Caco-2 (cell line): ENCODE measurements around the gene PCED1B. TPM values are rescaled to one million over a fixed set of nuclear protein-coding genes. Genes with fewer than 3 reads are reported as not detected.
"Not testable (repeated sequence)": the region's sequence is repeated elsewhere in the genome, so short reads cannot be mapped to it uniquely, and the experiment has no call there.

Experiments used
- BruUV-seq: library from RNA; stranded (reverse); fragments of 400-500 nt; replicated peaks from 2 replicates; lab custom pipeline; 2021; lab: Mats Ljungman, UMichigan
- CTCF ChIA-PET: fragments of 300-600 bp; sonication (Branson Sonifier 250); formaldehyde crosslinking; loops from one replicate; lab custom pipeline; 2022; ENCODE audit warnings: antibody characterized with exemption; lab: Charles Lee
- POLR2A ChIA-PET: fragments of 300-600 bp; sonication (Branson Sonifier 250); formaldehyde crosslinking; loops from one replicate; lab custom pipeline; 2022; ENCODE audit warnings: antibody characterized with exemption; lab: Charles Lee
- DNase-seq, 2 experiments: peaks; one replicate each; pipeline versions ENCODE4 v3.0.0 to v3.0.0-alpha.2; 2020 to 2022
- H3K27me3 ChIP-seq: replicated peaks from 2 replicates; pipeline ENCODE4 v1.6.0; 2011; ENCODE audit warnings: low read length; ENCODE audit not compliant: control insufficient read depth, insufficient read depth
- H3K36me3 ChIP-seq: 2 replicates; pipeline ENCODE4 v1.5.1; 2011; ENCODE audit warnings: low read length; ENCODE audit not compliant: control insufficient read depth, insufficient read depth
- H3K4me1 ChIP-seq: fragments of 250-450 bp; sonication (Bioruptor Pico); 2 replicates; pipeline ENCODE4 v1.5.1; 2020; ENCODE audit warnings: mild to moderate bottlenecking
- H3K4me3 ChIP-seq: 2 replicates; pipeline ENCODE4 v1.5.1; 2011; ENCODE audit warnings: low read depth, mild to moderate bottlenecking, control low read depth, low read length
- H3K9me3 ChIP-seq: fragments of 250-450 bp; sonication (Bioruptor Pico); 2 replicates; pipeline ENCODE4 v1.5.1; 2020; ENCODE audit warnings: mild to moderate bottlenecking, moderate library complexity
- H3K27ac Mint-ChIP-seq: one replicate; pipeline ENCODE4 v1.8.0; 2022; ENCODE audit warnings: mixed read lengths; ENCODE audit not compliant: unreplicated experiment
- H3K27me3 Mint-ChIP-seq: one replicate; pipeline ENCODE4 v1.8.0; 2022; ENCODE audit warnings: mixed read lengths; ENCODE audit not compliant: insufficient read depth, unreplicated experiment
- H3K36me3 Mint-ChIP-seq: one replicate; pipeline ENCODE4 v1.8.0; 2022; ENCODE audit warnings: mild to moderate bottlenecking, mixed read lengths; ENCODE audit not compliant: insufficient read depth, unreplicated experiment
- H3K4me1 Mint-ChIP-seq: one replicate; pipeline ENCODE4 v1.8.0; 2022; ENCODE audit warnings: low read depth, mixed read lengths; ENCODE audit not compliant: unreplicated experiment
- H3K4me3 Mint-ChIP-seq: one replicate; pipeline ENCODE4 v1.8.0; 2022; ENCODE audit warnings: mild to moderate bottlenecking, moderate library complexity, mixed read lengths; ENCODE audit not compliant: unreplicated experiment
- H3K9me3 Mint-ChIP-seq: one replicate; pipeline ENCODE4 v1.8.0; 2022; ENCODE audit warnings: mixed read lengths; ENCODE audit not compliant: unreplicated experiment
- CTCF ChIP-seq, 2 experiments: fragments of 200-600 bp in 1 of 2; IDR thresholded peaks; 1 replicate in 1 of 2; 2 replicates in 1 of 2; pipeline versions ENCODE4 v1.5.1 to v1.8.0; 2011 to 2022; ENCODE audit warnings: antibody characterized with exemption in 1 of 2, control low read depth in 1 of 2, inconsistent platforms in 1 of 2, low read depth in 1 of 2, low read length in 1 of 2, mild to moderate bottlenecking in 1 of 2, moderate library complexity in 1 of 2; ENCODE audit not compliant: insufficient read depth in 1 of 2, severe bottlenecking in 1 of 2, unreplicated experiment in 1 of 2
- intact Hi-C: fragments of 100-400 bp; cut with micrococcal nuclease; formaldehyde crosslinking; loops from one replicate; pipeline ENCODE4 v1.10.0; 2022; ENCODE audit not compliant: unreplicated experiment
- total RNA-seq: library from RNA; stranded (reverse); gene quantifications from 2 replicates; pipeline ENCODE4 v1.2.3, GENCODE V29; 2022

The PCED1B gene
- total RNA-seq, 1 experiment from 2014 or later: 7.0 TPM

- H3K27me3 Mint-ChIP-seq: no peaks in the 10 kb centered on the region
- no peaks in the 10 kb centered on the region for H3K36me3 ChIP-seq
Measured at GRCh38 chr12:47178014-47178413, 98.6 kb downstream of the PCED1B start.

GRCh38 chr12:47182164-47182938, 102.9 kb downstream of the PCED1B start:
- H3K27me3 Mint-ChIP-seq, H3K9me3 ChIP-seq, H3K4me1 ChIP-seq, POLR2A ChIA-PET, H3K27me3 ChIP-seq, BruUV-seq, H3K4me3 Mint-ChIP-seq, H3K4me1 Mint-ChIP-seq, H3K9me3 Mint-ChIP-seq, intact Hi-C loops, H3K4me3 ChIP-seq, H3K36me3 ChIP-seq, DNase-seq, H3K36me3 Mint-ChIP-seq: not testable (repeated sequence)
- peak overlapping the region; percentile 30 for H3K27ac Mint-ChIP-seq
- CTCF ChIA-PET: interaction anchor here (1.5 kb wide), 1 partner anchor 150 kb away, joined by 3 read pairs; no protein-coding TSS in a partner anchor

More at GRCh38 chr12:47178014-47178413, 98.6 kb downstream of the PCED1B start:
- H3K9me3 ChIP-seq: no peaks in the 10 kb centered on the region
- intact Hi-C loops: no loop called here
- H3K27me3 ChIP-seq: no peaks in the 10 kb centered on the region
- ChIA-PET POLR2A (no interaction called here), CTCF (no interaction called here)
- no peak for DNase-seq
- H3K9me3 Mint-ChIP-seq: no peaks in the 10 kb centered on the region
- H3K4me1 Mint-ChIP-seq: peaks cover 8% of the 10 kb centered on the region
- TF ChIP-seq CTCF (IDR thresholded peaks at IDR 0.05; ENCODE audit: insufficient read depth in 1 of 2, low read depth in 1 of 2, low read length in 1 of 2, severe bottlenecking in 1 of 2, unreplicated experiment in 1 of 2): no peak
- no peaks in the 10 kb centered on the region for H3K36me3 Mint-ChIP-seq
- H3K4me3 Mint-ChIP-seq: no peak overlapping the region
- no peak overlapping the region for H3K4me3 ChIP-seq
- peaks cover 5% of the 10 kb centered on the region; the same call in 1 of the 2 replicates for H3K4me1 ChIP-seq
- BruUV-seq: no TSS peak
- no peak overlapping the region for H3K27ac Mint-ChIP-seq

- Histone ChIP-seq H3K4me1 (peaks cover 15% of the 10 kb centered on the region), H3K4me3 (no peak overlapping the region), H3K9me3 (no peaks in the 10 kb centered on the region), H3K36me3 (no peaks in the 10 kb centered on the region), H3K27me3 (no peaks in the 10 kb centered on the region)
- TF ChIP-seq CTCF (IDR thresholded peaks at IDR 0.05; ENCODE audit: insufficient read depth in 1 of 2, low read depth in 1 of 2, low read length in 1 of 2, severe bottlenecking in 1 of 2, unreplicated experiment in 1 of 2): no peak
- H3K27me3 Mint-ChIP-seq: no peaks in the 10 kb centered on the region
- peaks cover 14% of the 10 kb centered on the region for H3K4me1 Mint-ChIP-seq
- no peaks in the 10 kb centered on the region for H3K9me3 Mint-ChIP-seq
- ChIA-PET CTCF (no interaction called here), POLR2A (no interaction called here)
- H3K27ac Mint-ChIP-seq: no peak overlapping the region
- no peaks in the 10 kb centered on the region for H3K36me3 Mint-ChIP-seq
- no peak overlapping the region for H3K4me3 Mint-ChIP-seq
- BruUV-seq: no TSS peak
- intact Hi-C loops: no loop called here
- DNase-seq: no peak
Measured at GRCh38 chr12:47184229-47184628, 104.8 kb downstream of the PCED1B start.
